ENCODE results near the gene OGFOD3.

DNA sequence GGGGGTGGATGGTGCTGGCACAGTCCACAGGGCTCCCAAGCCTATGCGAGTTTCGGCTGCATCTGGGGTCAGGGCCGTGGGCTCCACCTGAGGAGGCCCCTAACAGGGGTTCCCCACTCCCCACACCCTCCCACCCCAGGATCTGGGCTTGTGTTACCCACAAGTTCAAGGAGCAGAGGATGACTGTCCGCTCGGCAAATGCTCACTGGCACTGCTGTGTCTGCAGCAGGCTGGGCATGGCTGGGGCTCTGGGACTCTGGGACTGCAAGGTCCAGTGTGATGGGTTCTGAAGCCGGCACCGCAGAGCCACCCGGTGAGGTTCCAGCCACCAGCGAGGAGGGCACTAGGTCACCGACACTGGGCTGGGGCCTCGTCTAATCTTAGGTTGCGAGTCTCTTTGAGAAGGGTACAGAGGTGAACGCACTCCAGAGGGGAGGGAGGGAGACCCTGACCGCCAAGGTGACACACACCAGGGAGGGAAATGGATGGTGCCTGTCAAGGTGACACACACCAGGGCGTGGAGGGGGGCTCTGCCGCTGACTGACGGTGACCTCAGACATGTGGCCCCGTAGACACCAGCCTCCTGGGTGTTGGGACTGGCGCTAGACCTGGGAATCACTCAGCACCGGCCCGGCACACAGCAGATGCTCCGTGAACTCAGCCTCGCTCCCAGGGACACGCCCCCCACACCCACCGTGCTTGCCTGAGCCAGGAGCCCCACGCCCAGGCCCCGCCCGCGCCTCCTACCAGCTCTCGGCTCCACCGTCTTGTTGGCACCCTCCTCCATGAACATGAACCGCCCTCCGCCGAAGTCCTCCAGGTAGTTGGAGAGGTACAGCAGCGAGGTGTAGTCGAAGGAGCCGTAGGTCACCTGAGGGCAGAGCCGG lies 20.7 kb downstream of the OGFOD3 start:
- TF ChIP-seq, protein P1, sequence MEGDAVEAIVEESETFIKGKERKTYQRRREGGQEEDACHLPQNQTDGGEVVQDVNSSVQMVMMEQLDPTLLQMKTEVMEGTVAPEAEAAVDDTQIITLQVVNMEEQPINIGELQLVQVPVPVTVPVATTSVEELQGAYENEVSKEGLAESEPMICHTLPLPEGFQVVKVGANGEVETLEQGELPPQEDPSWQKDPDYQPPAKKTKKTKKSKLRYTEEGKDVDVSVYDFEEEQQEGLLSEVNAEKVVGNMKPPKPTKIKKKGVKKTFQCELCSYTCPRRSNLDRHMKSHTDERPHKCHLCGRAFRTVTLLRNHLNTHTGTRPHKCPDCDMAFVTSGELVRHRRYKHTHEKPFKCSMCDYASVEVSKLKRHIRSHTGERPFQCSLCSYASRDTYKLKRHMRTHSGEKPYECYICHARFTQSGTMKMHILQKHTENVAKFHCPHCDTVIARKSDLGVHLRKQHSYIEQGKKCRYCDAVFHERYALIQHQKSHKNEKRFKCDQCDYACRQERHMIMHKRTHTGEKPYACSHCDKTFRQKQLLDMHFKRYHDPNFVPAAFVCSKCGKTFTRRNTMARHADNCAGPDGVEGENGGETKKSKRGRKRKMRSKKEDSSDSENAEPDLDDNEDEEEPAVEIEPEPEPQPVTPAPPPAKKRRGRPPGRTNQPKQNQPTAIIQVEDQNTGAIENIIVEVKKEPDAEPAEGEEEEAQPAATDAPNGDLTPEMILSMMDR (IDR thresholded peaks at IDR 0.05; ENCODE audit: low read depth, low read length), result no peak
- TF ChIP-seq POLR2A (IDR thresholded peaks at IDR 0.05; ENCODE audit: extremely low read depth, insufficient read length) (no peak), MYC (IDR thresholded peaks at IDR 0.05; ENCODE audit: low read depth, low read length) (no peak), MAX (IDR thresholded peaks at IDR 0.05; ENCODE audit: low read depth, low read length) (no peak)
